ENCODE data around the gene FBXO45.
A peak's percentile ranks its signal among the peaks of the same experiment; 100 is the strongest.

DNA sequence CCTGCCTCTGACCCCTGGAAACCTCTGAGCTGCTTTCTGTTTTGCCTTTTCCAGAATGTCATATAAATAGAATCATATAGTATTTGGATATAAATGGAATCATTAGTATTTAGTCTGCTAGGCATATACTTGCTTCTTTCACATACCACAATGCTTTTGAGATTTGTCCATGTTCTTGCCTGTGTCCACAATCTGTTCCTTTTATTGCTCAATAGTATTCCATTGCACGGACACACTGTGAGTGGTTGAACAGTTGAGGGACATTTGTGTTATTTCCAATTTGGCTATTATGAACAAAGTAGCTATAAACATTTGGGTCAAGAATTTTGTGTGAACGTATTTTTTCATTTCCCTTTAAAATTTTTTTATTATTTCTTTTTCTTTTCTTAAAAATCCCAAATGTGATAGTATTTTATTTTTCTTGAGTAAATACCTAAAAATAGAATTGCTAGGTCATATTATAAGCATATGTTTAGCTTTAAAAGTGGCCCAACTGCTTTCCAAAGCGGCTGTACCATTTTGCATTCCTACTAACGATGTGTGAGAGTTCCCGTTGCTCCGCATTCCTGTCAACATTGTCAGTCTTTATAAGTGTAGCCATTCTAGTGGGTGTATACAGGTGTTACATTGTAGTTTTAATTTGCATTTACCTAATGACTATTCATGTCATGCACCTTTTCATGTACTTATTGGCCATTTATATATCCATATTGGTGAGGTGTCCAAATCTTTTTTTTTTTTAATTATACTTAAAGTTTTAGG lies 26.6 kb upstream of the FBXO45 start:
- TF ChIP-seq SMC3 (IDR thresholded peaks at IDR 0.05; ENCODE audit: low read depth, low read length) (no peak), RFX5 (IDR thresholded peaks at IDR 0.05; ENCODE audit: low read depth, low read length) (no peak), POLR2A (IDR thresholded peaks at IDR 0.05; ENCODE audit: low read depth, low read length) (no peak), FOS (IDR thresholded peaks at IDR 0.05; ENCODE audit: low read depth, low read length) (no peak), MAFK (IDR thresholded peaks at IDR 0.05; ENCODE audit: low read depth, low read length) (no peak), MXI1 (IDR thresholded peaks at IDR 0.05; ENCODE audit: borderline replicate concordance, low read depth, low read length) (no peak), CEBPB (IDR thresholded peaks at IDR 0.05; ENCODE audit: low read depth, low read length) (peak; percentile 47), BHLHE40 (IDR thresholded peaks at IDR 0.05; ENCODE audit: low read depth, low read length) (no peak), MAZ (IDR thresholded peaks at IDR 0.05; ENCODE audit: borderline replicate concordance, low read depth, low read length) (no peak)
- TF ChIP-seq, protein P1, sequence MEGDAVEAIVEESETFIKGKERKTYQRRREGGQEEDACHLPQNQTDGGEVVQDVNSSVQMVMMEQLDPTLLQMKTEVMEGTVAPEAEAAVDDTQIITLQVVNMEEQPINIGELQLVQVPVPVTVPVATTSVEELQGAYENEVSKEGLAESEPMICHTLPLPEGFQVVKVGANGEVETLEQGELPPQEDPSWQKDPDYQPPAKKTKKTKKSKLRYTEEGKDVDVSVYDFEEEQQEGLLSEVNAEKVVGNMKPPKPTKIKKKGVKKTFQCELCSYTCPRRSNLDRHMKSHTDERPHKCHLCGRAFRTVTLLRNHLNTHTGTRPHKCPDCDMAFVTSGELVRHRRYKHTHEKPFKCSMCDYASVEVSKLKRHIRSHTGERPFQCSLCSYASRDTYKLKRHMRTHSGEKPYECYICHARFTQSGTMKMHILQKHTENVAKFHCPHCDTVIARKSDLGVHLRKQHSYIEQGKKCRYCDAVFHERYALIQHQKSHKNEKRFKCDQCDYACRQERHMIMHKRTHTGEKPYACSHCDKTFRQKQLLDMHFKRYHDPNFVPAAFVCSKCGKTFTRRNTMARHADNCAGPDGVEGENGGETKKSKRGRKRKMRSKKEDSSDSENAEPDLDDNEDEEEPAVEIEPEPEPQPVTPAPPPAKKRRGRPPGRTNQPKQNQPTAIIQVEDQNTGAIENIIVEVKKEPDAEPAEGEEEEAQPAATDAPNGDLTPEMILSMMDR (conservative IDR thresholded peaks at IDR 0.05; ENCODE audit: low read depth, low read length) = no peak
- TF ChIP-seq, protein P2, sequence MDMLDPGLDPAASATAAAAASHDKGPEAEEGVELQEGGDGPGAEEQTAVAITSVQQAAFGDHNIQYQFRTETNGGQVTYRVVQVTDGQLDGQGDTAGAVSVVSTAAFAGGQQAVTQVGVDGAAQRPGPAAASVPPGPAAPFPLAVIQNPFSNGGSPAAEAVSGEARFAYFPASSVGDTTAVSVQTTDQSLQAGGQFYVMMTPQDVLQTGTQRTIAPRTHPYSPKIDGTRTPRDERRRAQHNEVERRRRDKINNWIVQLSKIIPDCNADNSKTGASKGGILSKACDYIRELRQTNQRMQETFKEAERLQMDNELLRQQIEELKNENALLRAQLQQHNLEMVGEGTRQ (IDR thresholded peaks at IDR 0.05; ENCODE audit: low read depth, low read length) = no peak
